Trophoblast cell (in vitro differentiated cells and primary cell): ENCODE data around the gene MACROD2.
"Not testable (repeated sequence)": the region's sequence is repeated elsewhere in the genome, so short reads cannot be mapped to it uniquely, and the experiment has no call there.

Source experiments
- DNase-seq, 2 donors: peaks; one replicate each; pipeline ENCODE4 v3.0.0-alpha.2; 2016
- H2AFZ ChIP-seq: 2 replicates; pipeline ENCODE4 v1.6.1; 2013; ENCODE audit warnings: low read length, moderate library complexity, mild to moderate bottlenecking; ENCODE audit not compliant: insufficient read depth, poor library complexity
- H2AK5ac ChIP-seq: 2 replicates; pipeline ENCODE4 v1.6.1; 2013; ENCODE audit warnings: mild to moderate bottlenecking, low read length
- H2BK120ac ChIP-seq: 2 replicates; pipeline ENCODE4 v1.6.1; 2013; ENCODE audit warnings: low read length, mild to moderate bottlenecking, moderate library complexity; ENCODE audit not compliant: insufficient read depth, poor library complexity
- H2BK12ac ChIP-seq: 2 replicates; pipeline ENCODE4 v1.6.1; 2013; ENCODE audit warnings: mild to moderate bottlenecking, low read length, moderate library complexity
- H2BK5ac ChIP-seq: 2 replicates; pipeline ENCODE4 v1.6.1; 2013; ENCODE audit warnings: low read length, low read depth, moderate library complexity, mild to moderate bottlenecking; ENCODE audit not compliant: poor library complexity
- H3K14ac ChIP-seq: 2 replicates; pipeline ENCODE4 v1.6.1; 2013; ENCODE audit warnings: mild to moderate bottlenecking, low read length
- H3K18ac ChIP-seq: 2 replicates; pipeline ENCODE4 v1.6.1; 2013; ENCODE audit warnings: mild to moderate bottlenecking, low read length
- H3K23ac ChIP-seq: 2 replicates; pipeline ENCODE4 v1.6.1; 2013; ENCODE audit warnings: low read length
- H3K27ac ChIP-seq: 2 replicates; pipeline ENCODE4 v1.5.1; 2013; ENCODE audit warnings: low read depth, mild to moderate bottlenecking, inconsistent platforms, low read length, moderate library complexity
- H3K27me3 ChIP-seq: 2 replicates; pipeline ENCODE4 v1.6.1; 2013; ENCODE audit warnings: inconsistent platforms, mild to moderate bottlenecking, low read length, moderate library complexity; ENCODE audit not compliant: insufficient read depth
- H3K36me3 ChIP-seq, 2 experiments: 1 replicate in 1 of 2; 2 replicates in 1 of 2; pipeline ENCODE4 v1.6.1; 2013; ENCODE audit warnings: low read length in 2 of 2, mild to moderate bottlenecking in 2 of 2, moderate library complexity in 1 of 2; ENCODE audit not compliant: insufficient read depth in 2 of 2, control insufficient read depth in 1 of 2
- H3K4ac ChIP-seq: 2 replicates; pipeline ENCODE4 v1.6.1; 2013; ENCODE audit warnings: low read depth, mild to moderate bottlenecking, low read length, moderate library complexity
- H3K4me1 ChIP-seq, 2 experiments: 1 replicate in 1 of 2; 2 replicates in 1 of 2; pipeline ENCODE4 v1.6.1; 2013; ENCODE audit warnings: low read length in 2 of 2, mild to moderate bottlenecking in 2 of 2, moderate library complexity in 1 of 2; ENCODE audit not compliant: insufficient read depth in 2 of 2, control insufficient read depth in 1 of 2
- H3K4me2 ChIP-seq: 2 replicates; pipeline ENCODE4 v1.6.1; 2013; ENCODE audit warnings: inconsistent platforms, mild to moderate bottlenecking, low read length, moderate library complexity
- H3K4me3 ChIP-seq: 2 replicates; pipeline ENCODE4 v1.5.1; 2013; ENCODE audit warnings: mild to moderate bottlenecking, low read depth, low read length, inconsistent platforms
- H3K79me1 ChIP-seq: one replicate; pipeline ENCODE4 v1.6.1; 2013; ENCODE audit warnings: low read length
- H3K79me2 ChIP-seq: 2 replicates; pipeline ENCODE4 v1.6.1; 2013; ENCODE audit warnings: low read length, mild to moderate bottlenecking; ENCODE audit not compliant: control insufficient read depth, insufficient read depth, poor library complexity
- H3K9ac ChIP-seq: 2 replicates; pipeline ENCODE4 v1.6.1; 2013; ENCODE audit warnings: mild to moderate bottlenecking, low read length
- H3K9me3 ChIP-seq: 2 replicates; pipeline ENCODE4 v1.6.1; 2013; ENCODE audit warnings: low read depth, mild to moderate bottlenecking, control low read depth, inconsistent platforms, low read length; ENCODE audit not compliant: insufficient read depth
- H4K12ac ChIP-seq: 2 replicates; pipeline ENCODE4 v1.6.1; 2013; ENCODE audit warnings: low read depth, mild to moderate bottlenecking, low read length, moderate library complexity
- H4K8ac ChIP-seq: 2 replicates; pipeline ENCODE4 v1.6.1; 2013; ENCODE audit warnings: low read depth, mild to moderate bottlenecking, low read length, moderate library complexity
- H4K91ac ChIP-seq: one replicate; pipeline ENCODE4 v1.6.1; 2013; ENCODE audit warnings: low read depth, mild to moderate bottlenecking, low read length, moderate library complexity
- WGBS: extraction: QIAGEN DNeasy Blood & Tissue Kit; methylation state at CpG from one replicate; pipeline ENCODE4 v1.1.7; 2013; ENCODE audit warnings: missing lambda C conversion rate; ENCODE audit not compliant: insufficient read length, insufficient coverage; ENCODE audit errors: extremely low coverage; 5-methylcytosine and 5-hydroxymethylcytosine counted together

Gene MACROD2

GRCh38 chr20:14924433-14924832 is 929.1 kb downstream of the MACROD2 start:
- H2BK5ac ChIP-seq: no peak overlapping the region
- H2AK5ac ChIP-seq: no peak overlapping the region
- no peak overlapping the region for H4K8ac ChIP-seq
- whole genome bisulfite sequencing: no CpG with 5 or more reads among the region's 1 CpG
- H3K4ac ChIP-seq: no peak overlapping the region
- no peaks in the 10 kb centered on the region for H3K9me3 ChIP-seq
- no peak overlapping the region for H3K18ac ChIP-seq
- no peak overlapping the region for H3K27ac ChIP-seq
- H3K36me3 ChIP-seq: peaks cover 0 to 2% of the 10 kb centered on the region in 2 experiments
- H3K4me3 ChIP-seq: no peak overlapping the region
- H3K9ac ChIP-seq: no peak overlapping the region
- no peaks in the 10 kb centered on the region for H3K79me2 ChIP-seq
- peaks cover 1% of the 10 kb centered on the region for H3K79me1 ChIP-seq
- H3K27me3 ChIP-seq: no peaks in the 10 kb centered on the region
- no peak overlapping the region for H2BK12ac ChIP-seq
- no peak for DNase-seq
- H2BK120ac ChIP-seq: no peak overlapping the region
- no peak overlapping the region for H3K4me2 ChIP-seq
- H2AFZ ChIP-seq: no peak overlapping the region
- no peak overlapping the region for H4K91ac ChIP-seq
- no peak overlapping the region for H4K12ac ChIP-seq
- no peak overlapping the region for H3K14ac ChIP-seq
- peaks cover 5 to 11% of the 10 kb centered on the region in 2 experiments for H3K4me1 ChIP-seq
- no peak overlapping the region for H3K23ac ChIP-seq

GRCh38 chr20:14925300-14925699 is 930.0 kb downstream of the MACROD2 start:
- Histone ChIP-seq H3K9me3 (no peaks in the 10 kb centered on the region), H2AFZ (no peak overlapping the region), H3K9ac (no peak overlapping the region), H3K27me3 (no peaks in the 10 kb centered on the region), H4K91ac (no peak overlapping the region), H2BK5ac (no peak overlapping the region), H3K27ac (no peak overlapping the region), H3K36me3 (peaks cover 0 to 2% of the 10 kb centered on the region in 2 experiments), H3K4ac (no peak overlapping the region), H2BK12ac (no peak overlapping the region), H2BK120ac (no peak overlapping the region), H3K14ac (no peak overlapping the region), H3K4me1 (peaks cover 2 to 8% of the 10 kb centered on the region in 2 experiments), H3K18ac (no peak overlapping the region), H4K12ac (no peak overlapping the region), H4K8ac (no peak overlapping the region), H3K4me2 (no peak overlapping the region), H2AK5ac (no peak overlapping the region), H3K79me2 (no peaks in the 10 kb centered on the region), H3K4me3 (no peak overlapping the region), H3K79me1 (no peaks in the 10 kb centered on the region), H3K23ac (no peak overlapping the region)
- DNase-seq: peak in 1 of 2 donors; percentile 26
- no CpG with 5 or more reads among the region's 1 CpG for WGBS

- not testable (repeated sequence) for H3K23ac ChIP-seq, H4K91ac ChIP-seq, DNase-seq, H3K27ac ChIP-seq, H2AFZ ChIP-seq, H2BK5ac ChIP-seq, H3K4me1 ChIP-seq, H3K4ac ChIP-seq, H2AK5ac ChIP-seq, H3K4me3 ChIP-seq, H2BK120ac ChIP-seq, H3K79me1 ChIP-seq, H2BK12ac ChIP-seq, H3K4me2 ChIP-seq, H3K79me2 ChIP-seq, H4K8ac ChIP-seq, H3K9ac ChIP-seq, H3K14ac ChIP-seq, H3K9me3 ChIP-seq, H3K36me3 ChIP-seq, H4K12ac ChIP-seq, H3K18ac ChIP-seq, H3K27me3 ChIP-seq
- WGBS: no CpG with 5 or more reads among the region's 2 CpGs
Measured at GRCh38 chr20:14926436-14926835, 931.1 kb downstream of the MACROD2 start.

GRCh38 chr20:14928083-14928482 is 932.8 kb downstream of the MACROD2 start:
- no CpG with 5 or more reads among the region's 3 CpGs for WGBS

More at GRCh38 chr20:14928083-14928482, 932.8 kb downstream of the MACROD2 start:
- no peak overlapping the region for H3K4me2 ChIP-seq
- H4K91ac ChIP-seq: no peak overlapping the region
- no peak for DNase-seq
- no peak overlapping the region for H2BK120ac ChIP-seq
- H2BK12ac ChIP-seq: no peak overlapping the region
- no peaks in the 10 kb centered on the region for H3K27me3 ChIP-seq
- no peak overlapping the region for H2AK5ac ChIP-seq
- H3K9ac ChIP-seq: no peak overlapping the region
- H3K79me1 ChIP-seq: no peaks in the 10 kb centered on the region
- no peaks in the 10 kb centered on the region for H3K9me3 ChIP-seq
- H2BK5ac ChIP-seq: no peak overlapping the region
- H3K79me2 ChIP-seq: no peaks in the 10 kb centered on the region
- H3K14ac ChIP-seq: no peak overlapping the region
- no peak overlapping the region for H3K4me3 ChIP-seq
- H2AFZ ChIP-seq: no peak overlapping the region
- peaks cover 0 to 2% of the 10 kb centered on the region in 2 experiments for H3K36me3 ChIP-seq
- peaks cover 0 to 6% of the 10 kb centered on the region in 2 experiments for H3K4me1 ChIP-seq
- no peak overlapping the region for H3K27ac ChIP-seq
- no peak overlapping the region for H3K23ac ChIP-seq
- no peak overlapping the region for H4K8ac ChIP-seq
- no peak overlapping the region for H3K4ac ChIP-seq
- H3K18ac ChIP-seq: no peak overlapping the region
- no peak overlapping the region for H4K12ac ChIP-seq
